BJ (cell line): ENCODE data around the gene TRAF7. TPM values are rescaled to one million over a fixed set of nuclear protein-coding genes. Genes with fewer than 3 reads are reported as not detected.

Experiments used
- CTCF ChIA-PET: fragments of 350-600 bp; formaldehyde crosslinking; extraction: SDS; loops from one replicate; lab custom pipeline; 2021; ENCODE audit warnings: antibody characterized with exemption, inconsistent platforms; lab: Yijun Ruan, JAX
- POLR2A ChIA-PET: fragments of 300-600 bp; sonication (Branson Sonifier 250); formaldehyde crosslinking; extraction: SDS; loops from one replicate; lab custom pipeline; 2021; ENCODE audit warnings: antibody characterized with exemption; lab: Charles Lee
- DNase-seq: peaks from one replicate; pipeline ENCODE4 v3.0.0-alpha.2; 2011; ENCODE audit warnings: low read depth
- H3K27me3 ChIP-seq: 2 replicates; pipeline ENCODE4 v1.6.0; 2011; ENCODE audit warnings: low read length; ENCODE audit not compliant: control insufficient read depth, insufficient read depth
- H3K36me3 ChIP-seq: 2 replicates; pipeline ENCODE4 v1.5.1; 2011; ENCODE audit warnings: low read length; ENCODE audit not compliant: control insufficient read depth, insufficient read depth
- H3K4me3 ChIP-seq: 2 replicates; pipeline ENCODE4 v1.5.1; 2011; ENCODE audit warnings: low read depth, mild to moderate bottlenecking, control low read depth, low read length
- CTCF ChIP-seq: IDR thresholded peaks from 2 replicates; pipeline ENCODE4 v1.5.1; 2011; ENCODE audit warnings: low read depth, mild to moderate bottlenecking, control low read depth, inconsistent platforms, low read length, moderate library complexity; ENCODE audit not compliant: insufficient read depth
- polyA plus RNA-seq: library from polyadenylated mRNA; depleted of rRNA; stranded (reverse); fragments of >200 nt; gene quantifications from 2 replicates; pipeline ENCODE4 v1.2.3, GENCODE V29; 2011

TRAF7 gene
- polyA plus RNA-seq, 1 experiment: 68.1 TPM

GRCh38 chr16:2152695-2153506 lies 2.7 kb upstream of the TRAF7 start:
- no peak for TF ChIP-seq CTCF
- ChIA-PET POLR2A (no interaction called here), CTCF (interaction anchor here (0.6 to 4.6 kb wide), 8 partner anchors 8 to 193 kb away, joined by 3 to 22 read pairs (median 3); partner anchors contain the start of genes NDUFB10 and NPW)
- Histone ChIP-seq H3K4me3 (peak overlapping the region; percentile 87), H3K36me3 (peaks cover 19% of the 10 kb centered on the region), H3K27me3 (no peaks in the 10 kb centered on the region)
- DNase-seq: no peak

- Histone ChIP-seq H3K36me3 (peaks cover 20% of the 10 kb centered on the region), H3K4me3 (peak overlapping the region; percentile 87), H3K27me3 (no peaks in the 10 kb centered on the region)
- ChIA-PET POLR2A (interaction anchor here (0.6 to 1.8 kb wide), 7 partner anchors 11 to 1915 kb away, joined by 3 to 10 read pairs (median 4); partner anchors contain the start of genes NTHL1 and PKD1), CTCF (interaction anchor here (1.0 to 1.4 kb wide), 2 partner anchors 9 to 132 kb away, joined by 3 read pairs; no protein-coding TSS in a partner anchor)
- TF ChIP-seq CTCF: no peak
- DNase-seq: no peak
Measured at GRCh38 chr16:2154533-2155090, 970 bp upstream of the TRAF7 start.

GRCh38 chr16:2155977-2156848 lies 631 bp downstream of the TRAF7 start:
- no peak for DNase-seq
- POLR2A ChIA-PET: interaction anchor here (0.5 to 1.8 kb wide), 14 partner anchors 9 to 736 kb away, joined by 3 to 10 read pairs (median 6); partner anchors contain the start of genes FAHD1, NTHL1, PGP and PKD1

GRCh38 chr16:2156849-2157224 lies 1.3 kb downstream of the TRAF7 start:
- Histone ChIP-seq H3K27me3 (no peaks in the 10 kb centered on the region), H3K36me3 (peaks cover 14% of the 10 kb centered on the region), H3K4me3 (peak overlapping the region; percentile 59)
- ChIA-PET CTCF (no interaction called here), POLR2A (interaction anchor here (1.0 kb wide), 1 partner anchor 10 kb away, joined by 4 read pairs; no protein-coding TSS in a partner anchor)
- DNase-seq: no peak
- no peak for TF ChIP-seq CTCF

More at GRCh38 chr16:2155977-2156848, 631 bp downstream of the TRAF7 start:
- no peak for TF ChIP-seq CTCF
- peaks cover 17% of the 10 kb centered on the region for H3K36me3 ChIP-seq
- CTCF ChIA-PET: interaction anchor here (1.0 kb wide), 2 partner anchors 9 to 134 kb away, joined by 3 to 4 read pairs; no protein-coding TSS in a partner anchor
- H3K27me3 ChIP-seq: no peaks in the 10 kb centered on the region
- H3K4me3 ChIP-seq: peak overlapping the region; percentile 59
